Hindlimb muscle (tissue), 1 donor: ENCODE results near the gene ACOT8. TPM values are rescaled to one million over a fixed set of nuclear protein-coding genes. Genes with fewer than 3 reads are reported as not detected.

Experiments used
- polyA plus RNA-seq: library from polyadenylated mRNA; unstranded; fragments of 120-200 nt; gene quantifications from one replicate; pipeline ENCODE4 v1.2.1, GENCODE V29; 2013; ENCODE audit not compliant: insufficient read length

The ACOT8 gene
- polyA plus RNA-seq, 1 donor: 19.9 TPM

Other genes with a start within 250 kb of the ACOT8 start
- gene WFDC10A, start 227.7 kb downstream of the ACOT8 start, polyA plus RNA-seq: not detected
- gene WFDC9, start 226.1 kb downstream of the ACOT8 start, polyA plus RNA-seq: not detected
- not detected for gene WFDC11, start 187.2 kb downstream of the ACOT8 start, polyA plus RNA-seq
- gene WFDC13, start 155.4 kb downstream of the ACOT8 start, polyA plus RNA-seq: not detected
- gene WFDC10B, start 152.4 kb downstream of the ACOT8 start, polyA plus RNA-seq: not detected
- not detected for gene SPINT4, start 135.0 kb downstream of the ACOT8 start, polyA plus RNA-seq
- 0.92 TPM for gene WFDC3, start 65.5 kb downstream of the ACOT8 start, polyA plus RNA-seq
- gene DNTTIP1, start 65.4 kb downstream of the ACOT8 start, polyA plus RNA-seq: 50.5 TPM
- gene UBE2C, start 44.7 kb downstream of the ACOT8 start, polyA plus RNA-seq: 26.2 TPM
- 9,031 TPM for gene TNNC2, start 30.1 kb downstream of the ACOT8 start, polyA plus RNA-seq
- 34.7 TPM for gene SNX21, start 23.6 kb downstream of the ACOT8 start, polyA plus RNA-seq
- 4.2 TPM for gene ZSWIM3, start 222 bp upstream of the ACOT8 start, polyA plus RNA-seq
- gene ZSWIM1, start 23.8 kb upstream of the ACOT8 start, polyA plus RNA-seq: 11.9 TPM
- 9.2 TPM for gene SPATA25, start 30.2 kb upstream of the ACOT8 start, polyA plus RNA-seq
- gene NEURL2, start 33.8 kb upstream of the ACOT8 start, polyA plus RNA-seq: 24.5 TPM
- 68.0 TPM for gene CTSA, start 33.9 kb upstream of the ACOT8 start, polyA plus RNA-seq
- 26.2 TPM for gene PLTP, start 54.8 kb upstream of the ACOT8 start, polyA plus RNA-seq
- 26.4 TPM for gene PCIF1, start 77.3 kb upstream of the ACOT8 start, polyA plus RNA-seq
- 12.0 TPM for gene ZNF335, start 114.8 kb upstream of the ACOT8 start, polyA plus RNA-seq
- gene MMP9, start 151.5 kb upstream of the ACOT8 start, polyA plus RNA-seq: 0.25 TPM
- 1.3 TPM for gene SLC12A5, start 171.8 kb upstream of the ACOT8 start, polyA plus RNA-seq
- 36.6 TPM for gene NCOA5, start 232.6 kb upstream of the ACOT8 start, polyA plus RNA-seq